Muscle of leg (tissue), 11 donors: Measurements from ENCODE around the gene MYO10. TPM values are rescaled to one million over a fixed set of nuclear protein-coding genes. Genes with fewer than 3 reads are reported as not detected.

Experiments used
- DNase-seq: peaks from one replicate; pipeline ENCODE4 v3.0.0; 2013
- H3K27ac ChIP-seq: one replicate; pipeline ENCODE4 v1.5.1; 2013; ENCODE audit warnings: mild to moderate bottlenecking, low read length, control low read depth
- H3K27me3 ChIP-seq: one replicate; pipeline ENCODE4 v1.6.1; 2013; ENCODE audit warnings: low read length; ENCODE audit not compliant: control insufficient read depth, insufficient read depth
- H3K36me3 ChIP-seq: one replicate; pipeline ENCODE4 v1.6.1; 2013; ENCODE audit warnings: low read length; ENCODE audit not compliant: control insufficient read depth, insufficient read depth
- H3K4me1 ChIP-seq: one replicate; pipeline ENCODE4 v1.6.1; 2013; ENCODE audit warnings: low read length; ENCODE audit not compliant: control insufficient read depth, insufficient read depth
- H3K4me3 ChIP-seq: one replicate; pipeline ENCODE4 v1.5.1; 2013; ENCODE audit warnings: low read length, control low read depth
- H3K9me3 ChIP-seq: replicated peaks from 2 replicates; pipeline ENCODE4 v1.6.1; 2013; ENCODE audit warnings: low read depth, low read length; ENCODE audit not compliant: control insufficient read depth
- WGBS: methylation state at CpG from one replicate; pipeline ENCODE4 v1.1.5; 2013; ENCODE audit warnings: missing lambda C conversion rate; ENCODE audit not compliant: insufficient coverage; 5-methylcytosine and 5-hydroxymethylcytosine counted together
- polyA plus RNA-seq, 8 donors: library from polyadenylated mRNA; unstranded; fragments of 120-200 nt; gene quantifications; one replicate each; pipeline versions ENCODE4 v1.2.1 to v1.2.3, GENCODE V29; 2013; ENCODE audit warnings: inconsistent platforms in 1 of 8, low replicate concordance in 1 of 8; ENCODE audit not compliant: insufficient read length in 8 of 8, insufficient read depth in 1 of 8
- total RNA-seq: library from RNA; stranded (reverse); fragments of 120-200 nt; gene quantifications from one replicate; pipeline ENCODE4 v1.2.4, GENCODE V29; 2013

Gene MYO10
- total and polyA plus RNA-seq, 9 donors, result 16.6 to 35.4 (median 30.0) TPM

DNA sequence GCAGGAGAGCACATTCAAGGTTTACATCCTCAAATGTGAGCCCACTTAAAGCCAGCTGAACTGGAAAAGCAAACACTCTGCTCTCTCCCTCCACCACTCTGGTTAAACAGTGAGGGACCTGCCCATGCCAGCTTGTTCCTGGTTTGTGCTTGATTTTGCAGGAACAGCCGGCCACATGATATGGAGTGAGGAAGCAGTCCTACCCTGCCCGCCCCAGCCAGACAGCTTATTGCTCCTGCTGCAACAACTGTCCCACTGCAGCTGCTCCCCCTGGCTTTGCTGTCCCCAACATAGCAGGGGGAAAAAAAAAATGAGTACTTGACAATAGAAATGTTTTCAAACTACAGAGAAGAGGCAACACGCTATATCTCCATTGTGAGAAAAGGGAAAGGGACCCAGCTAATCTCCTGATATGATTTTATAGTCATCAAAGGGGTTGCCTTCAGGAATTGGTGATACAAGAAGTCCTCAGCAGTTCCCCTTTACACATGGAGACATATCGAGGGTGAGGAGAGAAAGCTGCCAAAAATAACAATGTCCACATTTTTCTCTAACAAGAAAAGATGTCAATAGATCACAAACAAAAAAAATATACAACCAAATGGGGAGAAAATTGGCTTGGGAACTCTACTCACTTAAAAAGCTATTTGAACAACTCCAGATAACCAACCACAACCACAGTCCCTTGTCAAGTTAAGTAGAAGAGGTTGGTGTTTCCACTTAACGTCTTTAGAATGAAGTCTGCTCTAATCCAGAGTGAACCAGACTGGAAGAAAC, 4.6 kb downstream of the MYO10 start:
- peaks cover 7% of the 10 kb centered on the region for H3K27me3 ChIP-seq
- H3K9me3 ChIP-seq, result no peaks in the 10 kb centered on the region
- peaks cover 21% of the 10 kb centered on the region for H3K4me1 ChIP-seq
- peak overlapping the region; percentile 61 for H3K27ac ChIP-seq
- no CpG with 5 or more reads among the region's 5 CpGs for WGBS
- H3K4me3 ChIP-seq, result no peak overlapping the region
- peak; percentile 79 for DNase-seq
- no peaks in the 10 kb centered on the region for H3K36me3 ChIP-seq

- WGBS, result 66% methylated on average over 6 of the region's 8 CpGs
- H3K27me3 ChIP-seq, result peaks cover under 1% of the 10 kb centered on the region
- no peak for DNase-seq
- no peaks in the 10 kb centered on the region for H3K9me3 ChIP-seq
- peaks cover 18% of the 10 kb centered on the region for H3K4me1 ChIP-seq
- H3K36me3 ChIP-seq, result no peaks in the 10 kb centered on the region
- H3K27ac ChIP-seq, result no peak overlapping the region
- H3K4me3 ChIP-seq, result no peak overlapping the region
These were observed 5.6 kb downstream of the MYO10 start for GRCh38 chr5:16930496-16930895.

- no peak overlapping the region for H3K4me3 ChIP-seq
- 33% methylated on average over 1 of the region's 3 CpGs for WGBS
- H3K27me3 ChIP-seq, result no peaks in the 10 kb centered on the region
- H3K9me3 ChIP-seq, result no peaks in the 10 kb centered on the region
- no peak overlapping the region for H3K27ac ChIP-seq
- no peak for DNase-seq
- H3K4me1 ChIP-seq, result peaks cover 18% of the 10 kb centered on the region
- no peaks in the 10 kb centered on the region for H3K36me3 ChIP-seq
These were observed 6.3 kb downstream of the MYO10 start for GRCh38 chr5:16929831-16930230.

DNA sequence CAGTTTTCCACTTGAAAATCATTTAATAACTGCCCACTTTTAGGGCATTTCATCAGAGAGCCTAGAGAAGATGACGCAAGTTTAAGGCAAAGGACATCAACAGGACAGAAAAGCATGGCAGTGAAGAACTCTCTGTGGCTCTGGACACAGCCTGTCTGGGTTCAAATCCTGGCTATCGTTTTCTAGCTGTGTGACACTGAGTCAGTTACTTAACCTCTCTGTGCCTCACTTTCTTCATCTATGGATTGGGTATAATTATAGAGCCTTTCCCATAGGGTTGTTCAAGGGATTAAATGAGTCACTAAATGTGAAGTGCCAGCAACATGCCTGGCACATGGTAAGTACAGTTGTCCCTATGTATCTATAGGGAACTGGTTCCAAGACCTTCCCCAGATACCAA, 6.7 kb downstream of the MYO10 start:
- Histone ChIP-seq H3K4me3 (no peak overlapping the region), H3K27me3 (no peaks in the 10 kb centered on the region), H3K4me1 (peaks cover 20% of the 10 kb centered on the region), H3K9me3 (no peaks in the 10 kb centered on the region), H3K36me3 (no peaks in the 10 kb centered on the region), H3K27ac (no peak overlapping the region)
- DNase-seq, result no peak
- 100% methylated on average over 1 of the region's 2 CpGs for WGBS

GRCh38 chr5:16927613-16928012, 8.5 kb downstream of the MYO10 start:
- H3K4me3 ChIP-seq, result no peak overlapping the region

GRCh38 chr5:16926417-16926816, 9.7 kb downstream of the MYO10 start:
- Histone ChIP-seq H3K9me3 (no peaks in the 10 kb centered on the region), H3K27me3 (no peaks in the 10 kb centered on the region), H3K4me3 (no peak overlapping the region), H3K4me1 (peaks cover 22% of the 10 kb centered on the region), H3K36me3 (no peaks in the 10 kb centered on the region), H3K27ac (no peak overlapping the region)
- DNase-seq, result no peak
- WGBS, result 95% methylated on average over 2 of the region's 8 CpGs

More at GRCh38 chr5:16927613-16928012, 8.5 kb downstream of the MYO10 start:
- Histone ChIP-seq H3K9me3 (no peaks in the 10 kb centered on the region), H3K27ac (no peak overlapping the region), H3K4me1 (peaks cover 23% of the 10 kb centered on the region), H3K36me3 (no peaks in the 10 kb centered on the region), H3K27me3 (no peaks in the 10 kb centered on the region)
- WGBS, result no CpG with 5 or more reads among the region's 8 CpGs
- no peak for DNase-seq

DNA sequence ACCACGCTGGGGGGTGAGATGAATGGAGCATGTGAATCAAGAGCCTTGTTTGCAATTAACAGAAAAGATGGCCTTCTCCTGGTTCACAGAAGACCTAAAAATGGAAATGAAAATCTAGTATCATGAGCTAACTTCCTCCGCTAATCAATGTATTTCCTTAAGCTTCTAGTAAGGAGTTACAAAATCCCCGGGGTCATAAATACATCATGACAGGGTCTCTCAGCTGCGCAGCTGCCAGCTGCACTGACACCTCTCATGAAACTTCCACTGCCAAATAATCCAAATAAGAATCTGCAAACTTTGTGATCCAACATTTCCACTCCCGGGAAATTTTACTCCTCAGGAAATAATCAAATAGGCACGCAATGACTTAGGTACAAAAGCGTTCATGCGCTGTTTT, 11.9 kb downstream of the MYO10 start:
- peak overlapping the region; percentile 59 for H3K27ac ChIP-seq
- H3K4me1 ChIP-seq, result peaks cover 17% of the 10 kb centered on the region
- DNase-seq, result peak; percentile 56
- no peaks in the 10 kb centered on the region for H3K27me3 ChIP-seq
- 50% methylated on average over 3 of the region's 8 CpGs for whole genome bisulfite sequencing
- no peaks in the 10 kb centered on the region for H3K9me3 ChIP-seq
- no peaks in the 10 kb centered on the region for H3K36me3 ChIP-seq
- no peak overlapping the region for H3K4me3 ChIP-seq

DNA sequence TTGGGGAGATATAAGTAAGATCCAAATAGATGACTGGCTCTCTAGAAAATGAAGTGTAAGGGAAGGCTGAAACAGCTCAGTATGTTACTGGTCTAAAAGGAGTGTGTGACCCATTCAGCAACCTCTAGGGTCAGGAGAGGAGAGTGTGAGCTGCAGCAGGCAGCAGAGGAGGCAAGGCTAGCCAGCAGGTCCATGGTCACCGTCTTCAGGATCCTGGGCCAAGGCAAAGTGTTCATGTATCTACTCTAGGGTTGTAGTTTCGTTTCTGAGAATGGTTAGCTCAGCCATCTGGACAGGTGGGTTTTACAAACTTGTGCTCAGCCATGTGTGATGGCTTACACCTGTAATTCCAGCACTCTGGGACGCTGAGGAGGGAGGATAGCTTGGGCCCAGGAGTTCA, 13.7 kb downstream of the MYO10 start:
- 89% methylated on average over 1 of the region's 3 CpGs for WGBS
- no peak overlapping the region for H3K4me3 ChIP-seq

GRCh38 chr5:16921211-16921610, 14.9 kb downstream of the MYO10 start:
- no peak overlapping the region for H3K27ac ChIP-seq
- H3K36me3 ChIP-seq, result no peaks in the 10 kb centered on the region
- H3K27me3 ChIP-seq, result no peaks in the 10 kb centered on the region
- H3K4me1 ChIP-seq, result peaks cover 18% of the 10 kb centered on the region
- no peak overlapping the region for H3K4me3 ChIP-seq
- no CpG with 5 or more reads among the region's 4 CpGs for WGBS
- H3K9me3 ChIP-seq, result no peaks in the 10 kb centered on the region
- no peak for DNase-seq

More for the DNA sequence above, 13.7 kb downstream of the MYO10 start:
- Histone ChIP-seq H3K27me3 (no peaks in the 10 kb centered on the region), H3K27ac (no peak overlapping the region), H3K36me3 (no peaks in the 10 kb centered on the region), H3K9me3 (no peaks in the 10 kb centered on the region), H3K4me1 (peaks cover 18% of the 10 kb centered on the region)
- no peak for DNase-seq

DNA sequence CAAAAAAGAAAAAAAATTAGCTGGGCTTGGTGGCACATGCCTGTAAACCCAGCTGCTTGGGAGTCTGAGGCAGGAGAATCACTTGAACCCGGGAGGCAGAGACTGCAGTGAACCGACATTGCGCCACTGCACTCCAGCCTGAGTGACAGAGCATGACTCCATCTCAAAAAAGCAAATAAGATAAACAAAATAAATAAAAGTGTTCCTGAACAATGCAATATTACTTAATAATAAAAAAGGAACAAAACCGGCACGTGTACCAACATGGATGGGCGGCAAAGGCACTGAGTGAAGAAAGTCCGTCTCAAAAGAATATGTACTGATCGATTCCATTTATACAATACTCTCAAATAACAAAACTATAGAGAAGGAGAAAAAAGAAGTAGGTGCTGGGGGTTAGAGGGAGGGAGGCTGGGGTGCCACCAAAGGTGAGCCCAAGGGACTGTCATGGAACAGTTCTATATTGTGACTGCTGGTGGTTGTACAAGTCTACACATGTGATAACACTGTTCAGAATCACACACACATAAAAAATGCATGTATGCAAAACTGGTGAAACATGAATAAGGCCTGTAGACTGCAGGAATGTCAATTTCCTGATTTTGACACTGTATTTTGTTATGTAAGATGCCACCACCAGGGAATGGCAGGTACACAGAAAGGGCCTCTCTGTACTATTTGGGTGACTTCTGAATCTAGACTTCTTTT, 15.8 kb downstream of the MYO10 start:
- Histone ChIP-seq H3K27ac (no peak overlapping the region), H3K9me3 (no peaks in the 10 kb centered on the region), H3K27me3 (no peaks in the 10 kb centered on the region), H3K36me3 (no peaks in the 10 kb centered on the region), H3K4me3 (no peak overlapping the region), H3K4me1 (peaks cover 18% of the 10 kb centered on the region)
- WGBS, result no CpG with 5 or more reads among the region's 8 CpGs
- DNase-seq, result no peak
